CD14-positive monocyte (primary cell): ENCODE results near the gene TTC23L. TPM values are rescaled to one million over a fixed set of nuclear protein-coding genes. Genes with fewer than 3 reads are reported as not detected.

ENCODE experiments used
- DNase-seq, 3 donors: peaks; one replicate each; pipeline ENCODE4 v3.0.0-alpha.2; 2011 to 2022
- H2AFZ ChIP-seq: 2 replicates; pipeline ENCODE4 v1.6.0; 2012; ENCODE audit warnings: mild to moderate bottlenecking, low read depth, low read length, inconsistent platforms; ENCODE audit not compliant: insufficient read depth, poor library complexity, severe bottlenecking
- H3K27ac ChIP-seq, 2 donors: 1 replicate in 1 of 2; 2 replicates in 1 of 2; pipeline ENCODE4 v1.5.1; 2012 to 2013; ENCODE audit warnings: low read length in 2 of 2, control low read depth in 1 of 2, inconsistent platforms in 1 of 2, low read depth in 1 of 2, mild to moderate bottlenecking in 1 of 2
- H3K27me3 ChIP-seq, 2 donors: one replicate each; pipeline versions ENCODE4 v1.6.0 to v1.6.1; 2011 to 2013; ENCODE audit warnings: low read length in 2 of 2; ENCODE audit not compliant: control insufficient read depth in 2 of 2, insufficient read depth in 2 of 2
- H3K36me3 ChIP-seq, 2 donors: replicated peaks in 1 of 2; 1 replicate in 1 of 2; 2 replicates in 1 of 2; pipeline versions ENCODE4 v1.5.1 to v1.6.1; 2012 to 2013; ENCODE audit warnings: low read length in 2 of 2, control low read depth in 1 of 2, inconsistent platforms in 1 of 2, mild to moderate bottlenecking in 1 of 2; ENCODE audit not compliant: insufficient read depth in 2 of 2, control insufficient read depth in 1 of 2
- H3K4me1 ChIP-seq, 2 donors: 1 replicate in 1 of 2; 2 replicates in 1 of 2; pipeline versions ENCODE4 v1.5.1 to v1.6.1; 2012 to 2013; ENCODE audit warnings: low read length in 2 of 2, control low read depth in 1 of 2, inconsistent platforms in 1 of 2, mild to moderate bottlenecking in 1 of 2, moderate library complexity in 1 of 2; ENCODE audit not compliant: insufficient read depth in 2 of 2, control insufficient read depth in 1 of 2
- H3K4me2 ChIP-seq: replicated peaks from 2 replicates; pipeline ENCODE3; 2012; ENCODE audit warnings: low read length, moderate library complexity, mild to moderate bottlenecking; ENCODE audit not compliant: poor library complexity, severe bottlenecking; ENCODE audit errors: extremely low read depth
- H3K4me3 ChIP-seq, 3 experiments: fragments of 200-600 bp in 1 of 3; sonication (generic) in 1 of 3; replicated peaks in 1 of 3; 1 replicate in 2 of 3; 2 replicates in 1 of 3; pipeline ENCODE4 v1.5.1; 2011 to 2013; ENCODE audit warnings: low read length in 3 of 3, mild to moderate bottlenecking in 3 of 3, control low read depth in 2 of 3, low read depth in 2 of 3, inconsistent platforms in 1 of 3, moderate library complexity in 1 of 3
- H3K79me2 ChIP-seq: 2 replicates; pipeline ENCODE4 v1.6.0; 2012; ENCODE audit warnings: mild to moderate bottlenecking, control low read depth, inconsistent platforms, low read length, moderate library complexity; ENCODE audit not compliant: insufficient read depth
- H3K9ac ChIP-seq: 2 replicates; pipeline ENCODE4 v1.6.0; 2017; ENCODE audit warnings: low read length, mild to moderate bottlenecking; ENCODE audit not compliant: insufficient read depth, poor library complexity, severe bottlenecking
- H3K9me3 ChIP-seq, 2 donors: replicated peaks in 1 of 2; 1 replicate in 1 of 2; 2 replicates in 1 of 2; pipeline versions ENCODE4 v1.5.1 to v1.6.1; 2012 to 2013; ENCODE audit warnings: low read length in 2 of 2, control low read depth in 1 of 2; ENCODE audit not compliant: control insufficient read depth in 1 of 2, insufficient read depth in 1 of 2
- H4K20me1 ChIP-seq: 2 replicates; pipeline ENCODE4 v1.6.0; 2012; ENCODE audit warnings: mild to moderate bottlenecking, low read length, control low read depth, moderate library complexity; ENCODE audit not compliant: insufficient read depth
- H3K27ac Mint-ChIP-seq, 7 donors: one replicate each; pipeline ENCODE4 v1.8.0; 2020; ENCODE audit warnings: mild to moderate bottlenecking in 7 of 7, mixed read lengths in 7 of 7, moderate library complexity in 6 of 7, inconsistent platforms in 2 of 7
- H3K27me3 Mint-ChIP-seq, 3 donors: one replicate each; pipeline ENCODE4 v1.8.0; 2021 to 2022; ENCODE audit warnings: low read depth in 3 of 3, mild to moderate bottlenecking in 3 of 3, mixed read lengths in 3 of 3, moderate library complexity in 3 of 3, inconsistent platforms in 1 of 3
- H3K36me3 Mint-ChIP-seq, 2 donors: one replicate each; pipeline ENCODE4 v1.8.0; 2020; ENCODE audit warnings: mixed read lengths in 2 of 2, inconsistent platforms in 1 of 2, mild to moderate bottlenecking in 1 of 2
- H3K4me1 Mint-ChIP-seq: one replicate; pipeline ENCODE4 v1.8.0; 2020; ENCODE audit warnings: mild to moderate bottlenecking, mixed read lengths
- H3K4me3 Mint-ChIP-seq, 2 donors: one replicate each; pipeline ENCODE4 v1.8.0; 2020; ENCODE audit warnings: mild to moderate bottlenecking in 2 of 2, mixed read lengths in 2 of 2, moderate library complexity in 1 of 2
- H3K9me3 Mint-ChIP-seq, 7 donors: one replicate each; pipeline ENCODE4 v1.8.0; 2020 to 2022; ENCODE audit warnings: mixed read lengths in 7 of 7, mild to moderate bottlenecking in 6 of 7, moderate library complexity in 6 of 7, inconsistent platforms in 2 of 7
- WGBS: methylation state at CpG from one replicate; pipeline ENCODE4 v1.1.5; 2013; ENCODE audit warnings: missing lambda C conversion rate; ENCODE audit not compliant: insufficient coverage; 5-methylcytosine and 5-hydroxymethylcytosine counted together
- intact Hi-C, 2 donors: fragments of 100-400 bp; cut with micrococcal nuclease; formaldehyde crosslinking; loops; one replicate each; pipeline versions ENCODE4 v1.15.0 to v1.15.1; 2023
- polyA plus RNA-seq, 3 donors: library from polyadenylated mRNA; depleted of rRNA in 1 of 3; unstranded in 2 of 3; stranded (reverse) in 1 of 3; fragments of 300-500 nt in 2 of 3; fragments of >200 nt in 1 of 3; fragmentation: Illumina TruSeq in 2 of 3; gene quantifications; 1 replicate in 2 of 3; 2 replicates in 1 of 3; pipeline ENCODE4 v1.2.3, GENCODE V29; 2012 to 2021
- TF ChIP-seq, protein P1 (sequence below): fragments of 200-600 bp; IDR thresholded peaks from one replicate; pipeline ENCODE4 v1.8.0; 2022; ENCODE audit warnings: antibody characterized with exemption, mild to moderate bottlenecking

TTC23L gene
- polyA plus RNA-seq, 3 donors = not detected

DNA sequence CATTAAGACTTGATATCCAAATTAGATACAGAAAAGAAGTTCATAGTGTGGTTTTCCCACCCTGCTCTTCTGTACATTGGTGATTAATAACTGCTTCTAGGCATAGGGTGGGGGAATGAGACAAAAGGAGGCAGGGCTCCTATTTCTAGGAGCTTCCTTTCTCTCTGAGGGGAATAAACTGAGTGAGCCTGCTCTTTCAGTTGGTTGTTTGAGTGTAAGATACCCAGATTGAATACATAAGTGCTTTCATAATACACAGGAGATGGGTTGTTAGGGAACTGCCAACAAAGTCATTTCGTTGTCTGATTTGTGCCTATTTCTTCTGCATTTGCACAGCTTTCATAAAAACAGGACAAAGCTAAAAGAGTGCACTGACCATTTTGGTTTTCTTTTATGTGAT lies 48.9 kb upstream of the TTC23L start:
- Histone ChIP-seq H2AFZ (no peak overlapping the region), H3K4me3 (no peak overlapping the region), H3K27me3 (no peaks in the 10 kb centered on the region), H3K79me2 (no peaks in the 10 kb centered on the region), H3K9ac (no peak overlapping the region), H3K36me3 (no peaks in the 10 kb centered on the region), H4K20me1 (no peaks in the 10 kb centered on the region), H3K9me3 (peaks cover 0 to 11% of the 10 kb centered on the region in 2 donors), H3K27ac (no peak overlapping the region), H3K4me1 (no peaks in the 10 kb centered on the region), H3K4me2 (no peak overlapping the region)
- peaks cover 2 to 16% (median 6%) of the 10 kb centered on the region in 7 donors for H3K9me3 Mint-ChIP-seq
- H3K36me3 Mint-ChIP-seq = no peaks in the 10 kb centered on the region
- H3K27ac Mint-ChIP-seq = no peak overlapping the region
- H3K4me1 Mint-ChIP-seq = no peaks in the 10 kb centered on the region
- intact Hi-C loops = no loop called here
- no CpG with 5 or more reads among the region's 1 CpG for WGBS
- no peak for DNase-seq
- TF ChIP-seq, protein P1, sequence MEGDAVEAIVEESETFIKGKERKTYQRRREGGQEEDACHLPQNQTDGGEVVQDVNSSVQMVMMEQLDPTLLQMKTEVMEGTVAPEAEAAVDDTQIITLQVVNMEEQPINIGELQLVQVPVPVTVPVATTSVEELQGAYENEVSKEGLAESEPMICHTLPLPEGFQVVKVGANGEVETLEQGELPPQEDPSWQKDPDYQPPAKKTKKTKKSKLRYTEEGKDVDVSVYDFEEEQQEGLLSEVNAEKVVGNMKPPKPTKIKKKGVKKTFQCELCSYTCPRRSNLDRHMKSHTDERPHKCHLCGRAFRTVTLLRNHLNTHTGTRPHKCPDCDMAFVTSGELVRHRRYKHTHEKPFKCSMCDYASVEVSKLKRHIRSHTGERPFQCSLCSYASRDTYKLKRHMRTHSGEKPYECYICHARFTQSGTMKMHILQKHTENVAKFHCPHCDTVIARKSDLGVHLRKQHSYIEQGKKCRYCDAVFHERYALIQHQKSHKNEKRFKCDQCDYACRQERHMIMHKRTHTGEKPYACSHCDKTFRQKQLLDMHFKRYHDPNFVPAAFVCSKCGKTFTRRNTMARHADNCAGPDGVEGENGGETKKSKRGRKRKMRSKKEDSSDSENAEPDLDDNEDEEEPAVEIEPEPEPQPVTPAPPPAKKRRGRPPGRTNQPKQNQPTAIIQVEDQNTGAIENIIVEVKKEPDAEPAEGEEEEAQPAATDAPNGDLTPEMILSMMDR = no peak
- H3K4me3 Mint-ChIP-seq = no peak overlapping the region
- peaks cover 0 to 2% (median 0%) of the 10 kb centered on the region in 3 donors for H3K27me3 Mint-ChIP-seq

DNA sequence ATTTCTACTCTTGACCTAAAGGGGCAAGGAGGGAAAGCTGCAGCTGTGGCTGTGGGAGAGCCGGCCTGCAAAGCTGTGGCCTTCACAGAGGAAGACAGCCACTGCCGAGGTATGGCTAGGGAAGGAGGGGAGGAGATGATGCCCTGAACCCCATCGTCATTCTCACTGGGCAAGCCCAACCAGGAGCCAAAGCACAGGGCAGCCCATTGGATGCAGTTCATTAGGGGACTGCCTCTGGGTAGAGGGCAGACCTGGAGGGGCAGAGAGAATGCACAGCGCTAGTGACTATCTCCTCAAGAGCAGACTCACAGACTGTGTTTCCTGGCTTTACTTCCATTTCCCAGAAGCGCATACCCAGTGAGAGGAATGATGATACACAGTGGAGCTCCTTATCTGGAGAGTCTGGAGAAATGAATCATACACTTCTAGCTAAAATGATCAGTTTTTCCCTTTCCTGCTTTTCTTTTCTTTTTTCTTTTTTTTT lies 47.2 kb upstream of the TTC23L start:
- Histone ChIP-seq H3K4me2 (no peak overlapping the region), H3K4me1 (no peaks in the 10 kb centered on the region), H3K79me2 (no peaks in the 10 kb centered on the region), H3K27me3 (no peaks in the 10 kb centered on the region), H3K9me3 (peaks cover 0 to 3% of the 10 kb centered on the region in 2 donors), H3K4me3 (no peak overlapping the region), H4K20me1 (no peaks in the 10 kb centered on the region), H2AFZ (no peak overlapping the region), H3K9ac (no peak overlapping the region), H3K27ac (no peak overlapping the region), H3K36me3 (no peaks in the 10 kb centered on the region)
- H3K27me3 Mint-ChIP-seq = peaks cover 0 to 3% (median 2%) of the 10 kb centered on the region in 3 donors
- H3K4me1 Mint-ChIP-seq = no peaks in the 10 kb centered on the region
- TF ChIP-seq, protein P1 = no peak
- no peak overlapping the region for H3K27ac Mint-ChIP-seq
- intact Hi-C loops = no loop called here
- H3K4me3 Mint-ChIP-seq = no peak overlapping the region
- peaks cover 0 to 9% (median 2%) of the 10 kb centered on the region in 7 donors for H3K9me3 Mint-ChIP-seq
- H3K36me3 Mint-ChIP-seq = no peaks in the 10 kb centered on the region
- WGBS = 94% methylated on average over 3 of the region's 5 CpGs
- no peak for DNase-seq
